Measurements from ENCODE around the gene VAMP5. TPM values are rescaled to one million over a fixed set of nuclear protein-coding genes. Genes with fewer than 3 reads are reported as not detected.
A peak's percentile ranks its signal among the peaks of the same experiment; 100 is the strongest.

VAMP5 gene
- total and polyA plus RNA-seq, 10 of the 15 experiments (the other 5 are each of a cell fraction or from before 2014, with no cell fraction given), result 3.8 to 52.7 (median 24.1) TPM

DNA sequence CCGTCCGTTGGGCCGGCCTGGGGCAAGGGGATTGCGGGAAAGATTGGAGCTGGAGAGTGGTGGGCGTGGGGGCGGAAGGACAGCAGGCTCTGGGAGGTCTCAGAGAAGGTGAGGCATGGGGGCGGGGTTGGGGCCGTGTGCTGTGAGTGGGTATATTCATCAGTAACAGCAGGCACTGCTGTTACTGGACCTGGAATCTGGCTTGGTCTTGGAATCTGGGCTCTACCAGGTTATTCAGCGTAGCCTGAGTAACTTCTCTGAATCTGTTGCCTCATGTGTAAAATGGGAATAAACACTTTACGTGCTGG, 11.7 kb downstream of the VAMP5 start:
- peak overlapping the region; percentile 80; the same call in 1 of the 2 replicates for H2AFZ ChIP-seq (ENCODE audit: control insufficient read depth, low read depth, low read length)
- in situ Hi-C loops (cut with MboI) (no loop called here), intact Hi-C loops (cut with micrococcal nuclease; ENCODE audit: unreplicated experiment) (no loop called here)
- peak overlapping the region; percentile 77 for H3K4me2 ChIP-seq (ENCODE audit: control insufficient read depth, insufficient read depth)
- H3K79me2 ChIP-seq (ENCODE audit: control insufficient read depth, insufficient read depth, low read length), result peaks cover 28% of the 10 kb centered on the region
- ATAC-seq, result peak; percentile 20
- H3K4me1 ChIP-seq (ENCODE audit: control insufficient read depth, insufficient read depth, low read length), result peaks cover 9% of the 10 kb centered on the region
- no peaks in the 10 kb centered on the region for H3K9me3 ChIP-seq (replicated peaks; ENCODE audit: control insufficient read depth, insufficient read depth, low read length)
- CTCF ChIA-PET, result interaction anchor here (0.7 to 1.7 kb wide), 8 partner anchors 8 to 232 kb away, joined by 3 to 7 read pairs (median 5); no protein-coding TSS in a partner anchor
- WGBS (ENCODE audit: insufficient coverage, insufficient replicate concordance, low lambda C conversion rate, missing lambda C conversion rate), result 5% methylated on average over 9 of the region's 10 CpGs
- peak overlapping the region; percentile 95 for H3K9ac ChIP-seq (ENCODE audit: control insufficient read depth, insufficient read depth, low read length)
- H4K20me1 ChIP-seq (ENCODE audit: control insufficient read depth, insufficient read depth), result no peaks in the 10 kb centered on the region
- SMC1A ChIA-PET (ENCODE audit: uncharacterized antibody, unreplicated experiment), result interaction anchor here (0.7 to 3.2 kb wide), 12 partner anchors 8 to 192 kb away, joined by 3 to 20 read pairs (median 5); partner anchors contain the start of genes C2orf68, GGCX, MAT2A and SH2D6
- H3K36me3 ChIP-seq (ENCODE audit: control insufficient read depth in 2 of 2, insufficient read depth in 2 of 2, low read length in 1 of 2), result peaks cover 0 to 14% of the 10 kb centered on the region in 2 experiments; a peak in 3 of 4 replicates
- BruUV-seq (replicated peaks), result no TSS peak
- RAD21 ChIA-PET (ENCODE audit: unreplicated experiment), result interaction anchor here (0.6 to 2.2 kb wide), 9 partner anchors 9 to 269 kb away, joined by 3 to 9 read pairs (median 6); partner anchors contain the start of genes MAT2A, SH2D6, TGOLN2 and VAMP8
- no peaks in the 10 kb centered on the region for H3K27me3 ChIP-seq (replicated peaks in 1 of 2; ENCODE audit: control insufficient read depth in 2 of 2, insufficient read depth in 2 of 2, low read length in 1 of 2)
- no peak for FAIRE-seq
- no peak for DNase-seq (ENCODE audit: low read depth, low spot score)
- POLR2A ChIA-PET, result interaction anchor here (1.0 to 3.8 kb wide), 15 partner anchors 9 to 242 kb away, joined by 3 to 57 read pairs (median 5); partner anchors contain the start of genes C2orf68, ELMOD3, GGCX and MAT2A
- peak overlapping the region; percentile 89 for H3K27ac ChIP-seq (ENCODE audit: control insufficient read depth, insufficient read depth)
- TF ChIP-seq, protein P1, sequence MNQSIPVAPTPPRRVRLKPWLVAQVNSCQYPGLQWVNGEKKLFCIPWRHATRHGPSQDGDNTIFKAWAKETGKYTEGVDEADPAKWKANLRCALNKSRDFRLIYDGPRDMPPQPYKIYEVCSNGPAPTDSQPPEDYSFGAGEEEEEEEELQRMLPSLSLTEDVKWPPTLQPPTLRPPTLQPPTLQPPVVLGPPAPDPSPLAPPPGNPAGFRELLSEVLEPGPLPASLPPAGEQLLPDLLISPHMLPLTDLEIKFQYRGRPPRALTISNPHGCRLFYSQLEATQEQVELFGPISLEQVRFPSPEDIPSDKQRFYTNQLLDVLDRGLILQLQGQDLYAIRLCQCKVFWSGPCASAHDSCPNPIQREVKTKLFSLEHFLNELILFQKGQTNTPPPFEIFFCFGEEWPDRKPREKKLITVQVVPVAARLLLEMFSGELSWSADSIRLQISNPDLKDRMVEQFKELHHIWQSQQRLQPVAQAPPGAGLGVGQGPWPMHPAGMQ (IDR thresholded peaks at IDR 0.05; ENCODE audit: borderline replicate concordance), result no peak
- no peak for TF ChIP-seq JUND (IDR thresholded peaks at IDR 0.05; ENCODE audit: low read depth, low read length)
- no peak for TF ChIP-seq MEF2B (IDR thresholded peaks at IDR 0.05; ENCODE audit: partially characterized antibody, poor library complexity, severe bottlenecking)
- TF ChIP-seq YBX1 (IDR thresholded peaks at IDR 0.05), result no peak
- TF ChIP-seq TAF1 (IDR thresholded peaks at IDR 0.05; ENCODE audit: borderline replicate concordance, low read depth, low read length), result no peak
- TF ChIP-seq JUNB (IDR thresholded peaks at IDR 0.05), result no peak
- TF ChIP-seq YY1 (IDR thresholded peaks at IDR 0.05; ENCODE audit: low read depth, low read length), result no peak
- TF ChIP-seq, protein P2, sequence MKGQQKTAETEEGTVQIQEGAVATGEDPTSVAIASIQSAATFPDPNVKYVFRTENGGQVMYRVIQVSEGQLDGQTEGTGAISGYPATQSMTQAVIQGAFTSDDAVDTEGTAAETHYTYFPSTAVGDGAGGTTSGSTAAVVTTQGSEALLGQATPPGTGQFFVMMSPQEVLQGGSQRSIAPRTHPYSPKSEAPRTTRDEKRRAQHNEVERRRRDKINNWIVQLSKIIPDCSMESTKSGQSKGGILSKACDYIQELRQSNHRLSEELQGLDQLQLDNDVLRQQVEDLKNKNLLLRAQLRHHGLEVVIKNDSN (IDR thresholded peaks at IDR 0.05; ENCODE audit: borderline replicate concordance, extremely low read length, insufficient read depth, low read depth, low read length), result no peak
- TF ChIP-seq SREBF2 (IDR thresholded peaks at IDR 0.05; ENCODE audit: low read length), result no peak
- TF ChIP-seq ASH2L (IDR thresholded peaks at IDR 0.05; ENCODE audit: borderline replicate concordance, low read depth), result no peak
- TF ChIP-seq FOS (IDR thresholded peaks at IDR 0.05; ENCODE audit: borderline replicate concordance, extremely low read depth, insufficient read length), result no peak
- TF ChIP-seq, protein P3, sequence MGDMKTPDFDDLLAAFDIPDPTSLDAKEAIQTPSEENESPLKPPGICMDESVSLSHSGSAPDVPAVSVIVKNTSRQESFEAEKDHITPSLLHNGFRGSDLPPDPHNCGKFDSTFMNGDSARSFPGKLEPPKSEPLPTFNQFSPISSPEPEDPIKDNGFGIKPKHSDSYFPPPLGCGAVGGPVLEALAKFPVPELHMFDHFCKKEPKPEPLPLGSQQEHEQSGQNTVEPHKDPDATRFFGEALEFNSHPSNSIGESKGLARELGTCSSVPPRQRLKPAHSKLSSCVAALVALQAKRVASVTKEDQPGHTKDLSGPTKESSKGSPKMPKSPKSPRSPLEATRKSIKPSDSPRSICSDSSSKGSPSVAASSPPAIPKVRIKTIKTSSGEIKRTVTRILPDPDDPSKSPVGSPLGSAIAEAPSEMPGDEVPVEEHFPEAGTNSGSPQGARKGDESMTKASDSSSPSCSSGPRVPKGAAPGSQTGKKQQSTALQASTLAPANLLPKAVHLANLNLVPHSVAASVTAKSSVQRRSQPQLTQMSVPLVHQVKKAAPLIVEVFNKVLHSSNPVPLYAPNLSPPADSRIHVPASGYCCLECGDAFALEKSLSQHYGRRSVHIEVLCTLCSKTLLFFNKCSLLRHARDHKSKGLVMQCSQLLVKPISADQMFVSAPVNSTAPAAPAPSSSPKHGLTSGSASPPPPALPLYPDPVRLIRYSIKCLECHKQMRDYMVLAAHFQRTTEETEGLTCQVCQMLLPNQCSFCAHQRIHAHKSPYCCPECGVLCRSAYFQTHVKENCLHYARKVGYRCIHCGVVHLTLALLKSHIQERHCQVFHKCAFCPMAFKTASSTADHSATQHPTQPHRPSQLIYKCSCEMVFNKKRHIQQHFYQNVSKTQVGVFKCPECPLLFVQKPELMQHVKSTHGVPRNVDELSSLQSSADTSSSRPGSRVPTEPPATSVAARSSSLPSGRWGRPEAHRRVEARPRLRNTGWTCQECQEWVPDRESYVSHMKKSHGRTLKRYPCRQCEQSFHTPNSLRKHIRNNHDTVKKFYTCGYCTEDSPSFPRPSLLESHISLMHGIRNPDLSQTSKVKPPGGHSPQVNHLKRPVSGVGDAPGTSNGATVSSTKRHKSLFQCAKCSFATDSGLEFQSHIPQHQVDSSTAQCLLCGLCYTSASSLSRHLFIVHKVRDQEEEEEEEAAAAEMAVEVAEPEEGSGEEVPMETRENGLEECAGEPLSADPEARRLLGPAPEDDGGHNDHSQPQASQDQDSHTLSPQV (IDR thresholded peaks at IDR 0.05), result no peak
- TF ChIP-seq, protein P4, sequence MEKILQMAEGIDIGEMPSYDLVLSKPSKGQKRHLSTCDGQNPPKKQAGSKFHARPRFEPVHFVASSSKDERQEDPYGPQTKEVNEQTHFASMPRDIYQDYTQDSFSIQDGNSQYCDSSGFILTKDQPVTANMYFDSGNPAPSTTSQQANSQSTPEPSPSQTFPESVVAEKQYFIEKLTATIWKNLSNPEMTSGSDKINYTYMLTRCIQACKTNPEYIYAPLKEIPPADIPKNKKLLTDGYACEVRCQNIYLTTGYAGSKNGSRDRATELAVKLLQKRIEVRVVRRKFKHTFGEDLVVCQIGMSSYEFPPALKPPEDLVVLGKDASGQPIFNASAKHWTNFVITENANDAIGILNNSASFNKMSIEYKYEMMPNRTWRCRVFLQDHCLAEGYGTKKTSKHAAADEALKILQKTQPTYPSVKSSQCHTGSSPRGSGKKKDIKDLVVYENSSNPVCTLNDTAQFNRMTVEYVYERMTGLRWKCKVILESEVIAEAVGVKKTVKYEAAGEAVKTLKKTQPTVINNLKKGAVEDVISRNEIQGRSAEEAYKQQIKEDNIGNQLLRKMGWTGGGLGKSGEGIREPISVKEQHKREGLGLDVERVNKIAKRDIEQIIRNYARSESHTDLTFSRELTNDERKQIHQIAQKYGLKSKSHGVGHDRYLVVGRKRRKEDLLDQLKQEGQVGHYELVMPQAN (conservative IDR thresholded peaks at IDR 0.05), result 0 out of 2 replicates have a peak, but pooled peaks have one; percentile 1
- TF ChIP-seq HDAC2 (IDR thresholded peaks at IDR 0.05), result no peak
- TF ChIP-seq RB1 (IDR thresholded peaks at IDR 0.05; ENCODE audit: borderline replicate concordance), result 0 out of 2 replicates have a peak, but pooled peaks have one; percentile 32
- no peak for TF ChIP-seq BACH1 (IDR thresholded peaks at IDR 0.05; ENCODE audit: borderline replicate concordance)
- TF ChIP-seq NFXL1 (IDR thresholded peaks at IDR 0.05; ENCODE audit: borderline replicate concordance), result no peak
- H3K4me3 ChIP-seq, result peak overlapping the region; percentile 97

Data from GM12878 (cell line).